ENCODE measurements around the gene NUCB1. TPM values are rescaled to one million over a fixed set of nuclear protein-coding genes. Genes with fewer than 3 reads are reported as not detected.
"Not testable (repeated sequence)": the region's sequence is repeated elsewhere in the genome, so short reads cannot be mapped to it uniquely, and the experiment has no call there.

Gene NUCB1
- total RNA-seq, 1 experiment from 2014 or later: 125 TPM

DNA sequence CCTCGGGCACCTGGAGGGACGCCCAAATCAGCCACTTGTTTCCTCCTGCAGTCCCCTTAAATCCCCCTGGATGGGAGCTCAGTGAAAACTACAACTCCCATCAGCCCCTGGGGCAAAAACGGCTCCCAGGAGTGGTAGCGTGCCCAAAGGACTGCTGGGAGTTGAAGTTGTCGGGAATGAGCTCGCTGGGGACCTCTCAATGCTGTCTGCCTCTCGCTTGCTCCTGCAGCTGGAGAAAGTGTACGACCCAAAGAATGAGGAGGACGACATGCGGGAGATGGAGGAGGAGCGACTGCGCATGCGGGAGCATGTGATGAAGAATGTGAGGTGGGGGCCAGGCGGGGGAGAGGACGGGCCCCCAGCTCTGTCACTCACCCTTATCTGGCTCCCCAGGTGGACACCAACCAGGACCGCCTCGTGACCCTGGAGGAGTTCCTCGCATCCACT lies 18.7 kb downstream of the NUCB1 start:
- Histone ChIP-seq H3K23ac (ENCODE audit: insufficient read length, low read depth, low read length) (no peak overlapping the region), H2AFZ (ENCODE audit: low read length) (no peak overlapping the region), H2BK120ac (ENCODE audit: low read depth, low read length, poor library complexity, severe bottlenecking) (no peak overlapping the region), H3K23me2 (ENCODE audit: insufficient read length, low read depth, low read length, poor library complexity, severe bottlenecking) (no peaks in the 10 kb centered on the region), H3K56ac (ENCODE audit: insufficient read length, low read depth, low read length) (no peak overlapping the region), H4K8ac (replicated peaks; ENCODE audit: insufficient read length, low read depth, low read length) (no peak overlapping the region), H3K27ac (ENCODE audit: insufficient read length, low read depth, low read length) (no peak overlapping the region), H3K9me3 (ENCODE audit: control insufficient read depth, low read depth, low read length) (no peaks in the 10 kb centered on the region), H3T11ph (ENCODE audit: low read length) (no peak overlapping the region), H2BK12ac (ENCODE audit: insufficient read length, low read depth, low read length) (no peak overlapping the region), H3K4me1 (ENCODE audit: insufficient read depth, low read length) (no peaks in the 10 kb centered on the region), H3K27me3 (ENCODE audit: insufficient read depth, low read length) (no peaks in the 10 kb centered on the region), H2BK5ac (ENCODE audit: insufficient read length, low read length) (no peak overlapping the region), H2BK20ac (ENCODE audit: low read depth, low read length, poor library complexity, severe bottlenecking) (no peak overlapping the region), H4K5ac (ENCODE audit: insufficient read length, low read depth, low read length) (no peak overlapping the region), H3K18ac (ENCODE audit: insufficient read length, low read depth, low read length) (no peak overlapping the region), H3K4me2 (ENCODE audit: insufficient read depth, insufficient read length, low read length) (no peak overlapping the region), H4K20me1 (ENCODE audit: control insufficient read depth, insufficient read depth, insufficient read length) (no peaks in the 10 kb centered on the region), H3K79me1 (ENCODE audit: insufficient read depth, low read depth, low read length, poor library complexity, severe bottlenecking) (no peaks in the 10 kb centered on the region), H3K14ac (ENCODE audit: insufficient read depth, low read length) (no peak overlapping the region), H3K9ac (ENCODE audit: extremely low read depth, insufficient read length, low read length) (no peak overlapping the region), H3K4ac (ENCODE audit: low read depth, low read length) (no peak overlapping the region), H4K91ac (ENCODE audit: insufficient read length, low read depth, low read length) (no peak overlapping the region), H3K79me2 (ENCODE audit: insufficient read depth, low read length) (no peaks in the 10 kb centered on the region), H2AK5ac (ENCODE audit: insufficient read length, low read length) (no peak overlapping the region), H2BK15ac (ENCODE audit: low read depth, low read length) (no peak overlapping the region)
- no peaks in the 10 kb centered on the region for H3K9me3 Mint-ChIP-seq
- 0 out of 4 replicates have a peak, but pooled peaks cover 0 to 2% of the 10 kb centered on the region in 2 experiments for H3K4me1 Mint-ChIP-seq
- H3K4me3 Mint-ChIP-seq: no peak overlapping the region
- peaks cover 17 to 56% (median 47%) of the 10 kb centered on the region in 3 experiments for H3K36me3 Mint-ChIP-seq (ENCODE audit: insufficient read depth in 1 of 3, low read depth in 3 of 3)
- H3K27ac Mint-ChIP-seq: peak overlapping the region in 1 of 3 experiments; percentile 64; a peak in 1 of 7 replicates
- peak; percentile 83 for DNase-seq
- H3K27me3 Mint-ChIP-seq (ENCODE audit: low read depth): no peaks in the 10 kb centered on the region
- no CpG with 5 or more reads among the region's 18 CpGs for WGBS (ENCODE audit: extremely low coverage, insufficient read length, low lambda C conversion rate)
- TF ChIP-seq, protein P1, sequence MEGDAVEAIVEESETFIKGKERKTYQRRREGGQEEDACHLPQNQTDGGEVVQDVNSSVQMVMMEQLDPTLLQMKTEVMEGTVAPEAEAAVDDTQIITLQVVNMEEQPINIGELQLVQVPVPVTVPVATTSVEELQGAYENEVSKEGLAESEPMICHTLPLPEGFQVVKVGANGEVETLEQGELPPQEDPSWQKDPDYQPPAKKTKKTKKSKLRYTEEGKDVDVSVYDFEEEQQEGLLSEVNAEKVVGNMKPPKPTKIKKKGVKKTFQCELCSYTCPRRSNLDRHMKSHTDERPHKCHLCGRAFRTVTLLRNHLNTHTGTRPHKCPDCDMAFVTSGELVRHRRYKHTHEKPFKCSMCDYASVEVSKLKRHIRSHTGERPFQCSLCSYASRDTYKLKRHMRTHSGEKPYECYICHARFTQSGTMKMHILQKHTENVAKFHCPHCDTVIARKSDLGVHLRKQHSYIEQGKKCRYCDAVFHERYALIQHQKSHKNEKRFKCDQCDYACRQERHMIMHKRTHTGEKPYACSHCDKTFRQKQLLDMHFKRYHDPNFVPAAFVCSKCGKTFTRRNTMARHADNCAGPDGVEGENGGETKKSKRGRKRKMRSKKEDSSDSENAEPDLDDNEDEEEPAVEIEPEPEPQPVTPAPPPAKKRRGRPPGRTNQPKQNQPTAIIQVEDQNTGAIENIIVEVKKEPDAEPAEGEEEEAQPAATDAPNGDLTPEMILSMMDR (conservative IDR thresholded peaks at IDR 0.05): no peak

DNA sequence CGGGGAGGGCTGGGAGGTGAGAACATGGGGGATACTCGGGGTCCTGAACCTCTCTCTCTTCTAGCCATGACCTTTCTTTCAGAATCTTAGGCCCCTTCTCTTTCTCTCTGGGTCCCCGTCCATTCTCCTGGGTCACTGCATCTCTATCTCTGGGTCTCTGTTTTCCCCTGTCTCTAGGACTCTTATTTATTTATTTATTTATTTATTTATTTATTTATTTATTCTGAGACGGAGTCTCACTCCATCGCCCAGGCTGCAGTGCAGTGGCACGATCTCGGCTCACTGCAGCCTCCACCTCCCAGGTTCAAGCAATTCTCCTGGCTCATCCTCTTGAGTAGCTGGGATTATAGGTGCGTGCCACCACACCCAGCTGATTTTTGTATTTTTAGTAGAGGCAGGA lies 19.2 kb downstream of the NUCB1 start:
- H3K27me3 Mint-ChIP-seq (ENCODE audit: low read depth); H3K4me3 Mint-ChIP-seq; H4K20me1 ChIP-seq (ENCODE audit: control insufficient read depth, insufficient read depth, insufficient read length): not testable (repeated sequence)

More for the DNA sequence above, 19.2 kb downstream of the NUCB1 start:
- not testable (repeated sequence) for H2BK15ac ChIP-seq (ENCODE audit: low read depth, low read length); H2AK5ac ChIP-seq (ENCODE audit: insufficient read length, low read length); H2AFZ ChIP-seq (ENCODE audit: low read length); H2BK20ac ChIP-seq (ENCODE audit: low read depth, low read length, poor library complexity, severe bottlenecking); H3K4me2 ChIP-seq (ENCODE audit: insufficient read depth, insufficient read length, low read length); H2BK12ac ChIP-seq (ENCODE audit: insufficient read length, low read depth, low read length); H3K27ac Mint-ChIP-seq; DNase-seq; H3K27ac ChIP-seq (ENCODE audit: insufficient read length, low read depth, low read length); H2BK120ac ChIP-seq (ENCODE audit: low read depth, low read length, poor library complexity, severe bottlenecking); H3K4me1 ChIP-seq (ENCODE audit: insufficient read depth, low read length); H3K18ac ChIP-seq (ENCODE audit: insufficient read length, low read depth, low read length); H3K4me1 Mint-ChIP-seq; H4K8ac ChIP-seq (replicated peaks; ENCODE audit: insufficient read length, low read depth, low read length); H3K9me3 Mint-ChIP-seq; H3K79me1 ChIP-seq (ENCODE audit: insufficient read depth, low read depth, low read length, poor library complexity, severe bottlenecking); H3K56ac ChIP-seq (ENCODE audit: insufficient read length, low read depth, low read length); H3T11ph ChIP-seq (ENCODE audit: low read length); H4K5ac ChIP-seq (ENCODE audit: insufficient read length, low read depth, low read length); H3K79me2 ChIP-seq (ENCODE audit: insufficient read depth, low read length); H3K23ac ChIP-seq (ENCODE audit: insufficient read length, low read depth, low read length); H3K9ac ChIP-seq (ENCODE audit: extremely low read depth, insufficient read length, low read length); H3K14ac ChIP-seq (ENCODE audit: insufficient read depth, low read length); H3K9me3 ChIP-seq (ENCODE audit: control insufficient read depth, low read depth, low read length); H3K4ac ChIP-seq (ENCODE audit: low read depth, low read length); H4K91ac ChIP-seq (ENCODE audit: insufficient read length, low read depth, low read length); H3K27me3 ChIP-seq (ENCODE audit: insufficient read depth, low read length); H2BK5ac ChIP-seq (ENCODE audit: insufficient read length, low read length); H3K23me2 ChIP-seq (ENCODE audit: insufficient read length, low read depth, low read length, poor library complexity, severe bottlenecking)
- peaks cover 16 to 53% (median 43%) of the 10 kb centered on the region in 3 experiments for H3K36me3 Mint-ChIP-seq (ENCODE audit: insufficient read depth in 1 of 3, low read depth in 3 of 3)
- no CpG with 5 or more reads among the region's 8 CpGs for WGBS (ENCODE audit: extremely low coverage, insufficient read length, low lambda C conversion rate)

Data from H9 (cell line).